Ishikawa (cell line): ENCODE measurements around the gene GMFB.

ENCODE experiments used
- CEBPB ChIP-seq: IDR thresholded peaks from 2 replicates; pipeline ENCODE4 v1.6.1; 2012
- CREB1 ChIP-seq: IDR thresholded peaks from 2 replicates; pipeline ENCODE4 v1.6.1; 2012; ENCODE audit warnings: low read depth
- EGR1 ChIP-seq: IDR thresholded peaks from 2 replicates; pipeline ENCODE4 v1.6.1; 2012
- EP300 ChIP-seq: IDR thresholded peaks from 2 replicates; pipeline ENCODE4 v1.6.1; 2012; ENCODE audit warnings: borderline replicate concordance
- FOXM1 ChIP-seq: IDR thresholded peaks from 2 replicates; pipeline ENCODE4 v1.6.1; 2012; ENCODE audit warnings: low read depth, borderline replicate concordance
- MAX ChIP-seq: IDR thresholded peaks from 2 replicates; pipeline ENCODE4 v1.6.1; 2012
- NFIC ChIP-seq: IDR thresholded peaks from 2 replicates; pipeline ENCODE4 v1.6.1; 2012
- RAD21 ChIP-seq: IDR thresholded peaks from 2 replicates; pipeline ENCODE4 v1.6.1; 2012; ENCODE audit warnings: low read depth
- TAF1 ChIP-seq: IDR thresholded peaks from 2 replicates; pipeline ENCODE4 v1.6.1; 2012; ENCODE audit warnings: low read depth, mild to moderate bottlenecking
- TCF12 ChIP-seq: IDR thresholded peaks from 2 replicates; pipeline ENCODE4 v1.6.1; 2012; ENCODE audit warnings: low read depth
- TEAD4 ChIP-seq: IDR thresholded peaks from 2 replicates; pipeline ENCODE4 v1.6.1; 2012
- USF1 ChIP-seq: IDR thresholded peaks from 2 replicates; pipeline ENCODE4 v1.6.1; 2012
- YY1 ChIP-seq: IDR thresholded peaks from 2 replicates; pipeline ENCODE4 v1.6.1; 2012; ENCODE audit warnings: low read depth
- ZBTB7A ChIP-seq: IDR thresholded peaks from 2 replicates; pipeline ENCODE4 v1.6.1; 2012; ENCODE audit warnings: low read depth
- TF ChIP-seq, protein P1 (sequence below): IDR thresholded peaks from 2 replicates; pipeline ENCODE4 v1.6.1; 2012; ENCODE audit warnings: low read depth, mild to moderate bottlenecking

The GMFB gene

GRCh38 chr14:54447231-54447692, 41.5 kb downstream of the GMFB start:
- TF ChIP-seq EP300 (no peak), EGR1 (no peak), RAD21 (no peak), TAF1 (no peak), USF1 (no peak)

GRCh38 chr14:54446161-54446693, 42.6 kb downstream of the GMFB start:
- TF ChIP-seq EGR1 = peak; percentile 81
- TF ChIP-seq TCF12 = peak; percentile 18; the same call in 1 of the 2 replicates
- no peak for TF ChIP-seq TAF1
- peak; percentile 91 for TF ChIP-seq NFIC

DNA sequence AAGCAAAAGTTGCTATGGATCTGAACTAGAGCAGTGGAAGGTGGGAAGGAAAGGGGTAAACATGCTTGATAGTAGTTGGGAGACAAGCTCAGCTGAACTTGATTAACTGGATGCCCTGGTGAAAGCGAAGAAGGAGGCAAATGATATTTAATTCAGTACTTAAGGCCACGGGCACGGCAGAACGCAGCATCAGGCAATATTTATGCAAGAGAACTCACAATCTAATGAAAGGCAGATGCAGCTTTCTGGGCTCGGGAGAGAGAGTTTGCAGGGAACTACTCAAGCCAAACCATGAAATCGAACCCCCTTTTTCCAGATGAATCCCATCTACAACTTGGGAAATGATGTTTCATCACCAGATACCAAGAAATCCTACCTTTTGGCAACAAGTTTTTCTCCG, 44.1 kb downstream of the GMFB start:
- TF ChIP-seq RAD21 (no peak), FOXM1 (no peak), TEAD4 (no peak)

DNA sequence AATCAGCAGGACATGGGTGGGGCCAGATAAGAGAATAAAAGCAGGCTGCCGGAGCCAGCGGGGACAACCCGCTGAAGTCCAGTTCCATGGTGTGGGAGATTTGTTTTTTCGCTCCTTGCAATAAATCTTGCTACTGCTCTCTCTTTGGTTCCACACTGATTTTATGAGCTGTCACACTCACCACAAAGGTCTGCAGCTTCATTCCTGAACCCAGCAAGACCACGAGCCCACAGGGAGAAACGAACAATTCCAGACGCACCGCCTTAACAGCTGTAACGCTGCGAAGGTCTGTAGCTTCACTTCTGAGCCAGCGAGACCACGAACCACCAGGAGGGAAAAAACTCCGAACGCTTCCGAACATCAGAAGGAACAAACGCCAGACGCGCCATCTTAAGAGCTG, 44.8 kb downstream of the GMFB start:
- TF ChIP-seq TCF12 = no peak
- no peak for TF ChIP-seq CEBPB
- TF ChIP-seq ZBTB7A = no peak
- no peak for TF ChIP-seq FOXM1

DNA sequence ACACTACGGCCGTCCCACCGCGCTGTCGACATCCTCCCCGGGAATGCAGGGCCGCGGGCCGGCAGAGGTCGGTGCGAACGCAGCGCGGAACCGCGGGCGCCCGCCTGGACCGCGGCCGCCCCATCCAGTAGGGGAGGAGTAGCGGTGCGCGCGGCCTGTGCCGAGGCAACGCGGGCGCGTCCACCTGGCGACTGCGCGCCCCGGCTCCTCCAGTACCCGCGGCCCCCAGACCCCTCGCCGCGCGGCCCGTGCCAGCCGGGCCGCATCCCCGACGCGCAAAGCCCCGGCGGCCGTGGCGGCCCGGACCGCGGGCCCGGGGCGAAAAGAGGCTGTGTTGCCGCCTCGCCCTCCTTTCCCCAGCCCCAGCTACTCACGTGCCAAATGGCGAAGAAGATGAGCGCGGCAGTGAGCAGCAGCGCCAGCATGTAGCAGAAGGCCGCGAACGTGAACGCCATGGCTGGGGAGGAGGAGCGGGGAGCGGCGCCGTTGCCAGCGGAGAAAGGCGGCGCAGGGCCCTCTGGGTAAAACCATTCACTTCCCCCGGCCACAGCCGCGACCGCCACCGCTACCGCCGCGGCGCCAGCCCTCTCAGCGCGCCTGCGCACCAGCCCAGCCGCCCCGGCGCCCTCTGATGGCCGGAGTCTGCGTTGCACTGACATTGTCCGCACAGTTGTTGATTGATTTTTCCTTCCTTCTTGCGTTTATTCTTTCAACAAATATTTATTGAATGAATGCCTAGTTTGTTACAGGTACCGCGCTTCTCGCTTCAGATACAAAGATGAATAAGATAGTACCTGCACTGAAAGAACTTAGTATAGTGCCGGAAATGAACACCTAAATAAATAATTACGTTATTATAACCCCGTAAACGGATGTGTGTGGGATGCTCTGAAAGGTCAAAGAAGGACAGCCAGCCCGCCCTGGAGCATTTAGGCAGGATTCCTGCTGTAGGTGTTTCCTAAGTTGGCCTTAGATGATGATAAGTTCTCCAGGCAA, 47.6 kb downstream of the GMFB start, which contains the start of gene CNIH1:
TSS of gene CNIH1 (minus strand) at position 502 of the 996 bp plus-strand sequence. CDS start at position 455, 47 bp downstream.
- TF ChIP-seq TEAD4 = no peak
- no peak for TF ChIP-seq CEBPB
- TF ChIP-seq, protein P1, sequence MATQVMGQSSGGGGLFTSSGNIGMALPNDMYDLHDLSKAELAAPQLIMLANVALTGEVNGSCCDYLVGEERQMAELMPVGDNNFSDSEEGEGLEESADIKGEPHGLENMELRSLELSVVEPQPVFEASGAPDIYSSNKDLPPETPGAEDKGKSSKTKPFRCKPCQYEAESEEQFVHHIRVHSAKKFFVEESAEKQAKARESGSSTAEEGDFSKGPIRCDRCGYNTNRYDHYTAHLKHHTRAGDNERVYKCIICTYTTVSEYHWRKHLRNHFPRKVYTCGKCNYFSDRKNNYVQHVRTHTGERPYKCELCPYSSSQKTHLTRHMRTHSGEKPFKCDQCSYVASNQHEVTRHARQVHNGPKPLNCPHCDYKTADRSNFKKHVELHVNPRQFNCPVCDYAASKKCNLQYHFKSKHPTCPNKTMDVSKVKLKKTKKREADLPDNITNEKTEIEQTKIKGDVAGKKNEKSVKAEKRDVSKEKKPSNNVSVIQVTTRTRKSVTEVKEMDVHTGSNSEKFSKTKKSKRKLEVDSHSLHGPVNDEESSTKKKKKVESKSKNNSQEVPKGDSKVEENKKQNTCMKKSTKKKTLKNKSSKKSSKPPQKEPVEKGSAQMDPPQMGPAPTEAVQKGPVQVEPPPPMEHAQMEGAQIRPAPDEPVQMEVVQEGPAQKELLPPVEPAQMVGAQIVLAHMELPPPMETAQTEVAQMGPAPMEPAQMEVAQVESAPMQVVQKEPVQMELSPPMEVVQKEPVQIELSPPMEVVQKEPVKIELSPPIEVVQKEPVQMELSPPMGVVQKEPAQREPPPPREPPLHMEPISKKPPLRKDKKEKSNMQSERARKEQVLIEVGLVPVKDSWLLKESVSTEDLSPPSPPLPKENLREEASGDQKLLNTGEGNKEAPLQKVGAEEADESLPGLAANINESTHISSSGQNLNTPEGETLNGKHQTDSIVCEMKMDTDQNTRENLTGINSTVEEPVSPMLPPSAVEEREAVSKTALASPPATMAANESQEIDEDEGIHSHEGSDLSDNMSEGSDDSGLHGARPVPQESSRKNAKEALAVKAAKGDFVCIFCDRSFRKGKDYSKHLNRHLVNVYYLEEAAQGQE = no peak
- peak; percentile 82 for TF ChIP-seq MAX
- TF ChIP-seq RAD21 = no peak
- no peak for TF ChIP-seq NFIC
- TF ChIP-seq EP300 = no peak
- peak; percentile 55; the same call in 1 of the 2 replicates for TF ChIP-seq TAF1
- peak; percentile 85 for TF ChIP-seq YY1
- TF ChIP-seq USF1 = no peak
- no peak for TF ChIP-seq EGR1
- no peak for TF ChIP-seq ZBTB7A
- no peak; the same call in 1 of the 2 replicates for TF ChIP-seq TCF12
- no peak for TF ChIP-seq CREB1
- TF ChIP-seq FOXM1 = no peak

DNA sequence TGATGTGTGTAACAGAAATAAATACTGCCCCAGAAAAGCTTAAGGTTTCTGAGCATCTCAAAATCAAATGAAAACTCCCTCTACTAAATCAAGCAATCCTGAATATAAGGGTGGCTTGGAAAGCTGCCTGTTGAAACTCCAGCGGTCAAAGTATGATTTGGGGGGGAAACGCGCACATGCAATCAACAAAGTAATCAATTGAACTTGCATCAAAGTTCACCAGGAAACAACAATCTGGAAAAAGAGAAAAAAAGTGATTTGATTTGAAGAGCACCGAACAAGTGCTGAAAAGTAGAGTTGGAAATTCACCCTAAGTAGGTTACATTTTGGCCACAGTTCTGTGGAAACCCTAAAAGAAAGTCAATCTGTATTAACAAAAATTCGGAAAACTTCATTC, 48.3 kb downstream of the GMFB start:
- TF ChIP-seq, protein P1 = no peak
- no peak for TF ChIP-seq FOXM1
- no peak for TF ChIP-seq MAX
- TF ChIP-seq USF1 = no peak
- TF ChIP-seq EGR1 = no peak
- no peak for TF ChIP-seq EP300
- no peak for TF ChIP-seq TAF1
- no peak for TF ChIP-seq TCF12
- TF ChIP-seq NFIC = no peak
- TF ChIP-seq YY1 = no peak
- no peak for TF ChIP-seq CEBPB
- TF ChIP-seq TEAD4 = no peak
- no peak for TF ChIP-seq RAD21
